GM19043 (cell line): ENCODE results near the gene MAP3K6.

Source experiments
- ATAC-seq: cut with Tn5 transposase; IDR thresholded peaks from one replicate; pipeline ENCODE4 v1.9.1; 2021; ENCODE audit warnings: low read depth; ENCODE audit not compliant: unreplicated experiment

The MAP3K6 gene

GRCh38 chr1:27341525-27342252 lies 25.1 kb downstream of the MAP3K6 start, which contains the start of gene SYTL1:
Gene SYTL1, plus strand, starts transcription at chr1:27342022. Its CDS starts 3,313 bp downstream, at chr1:27345335.
- peak; percentile 52 for ATAC-seq

DNA sequence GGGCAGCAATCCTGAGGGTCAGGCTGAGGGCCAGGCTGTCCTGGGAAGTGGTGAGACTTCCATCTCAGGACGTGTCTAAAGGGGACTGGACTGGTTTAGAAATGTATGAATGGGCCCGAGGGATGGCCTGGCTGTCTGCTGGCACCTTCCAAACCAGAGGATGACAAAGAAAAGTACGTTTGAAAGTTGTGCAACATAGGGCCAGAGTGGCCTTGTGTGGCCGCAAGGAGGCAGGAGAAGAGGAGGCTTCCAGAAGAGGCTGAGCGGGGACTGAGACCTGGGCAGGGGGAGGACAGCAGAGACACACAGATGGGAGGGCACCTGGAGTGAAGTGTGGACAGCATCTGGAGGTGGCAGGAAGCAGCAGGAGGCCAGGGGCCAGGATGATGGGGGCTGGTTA lies 27.5 kb downstream of the MAP3K6 start:
- ATAC-seq = no peak

- ATAC-seq = no peak
Observed at GRCh38 chr1:27338751-27339150, 28.0 kb downstream of the MAP3K6 start.

- ATAC-seq = no peak
Observed at GRCh38 chr1:27336756-27337155, 30.0 kb downstream of the MAP3K6 start.

DNA sequence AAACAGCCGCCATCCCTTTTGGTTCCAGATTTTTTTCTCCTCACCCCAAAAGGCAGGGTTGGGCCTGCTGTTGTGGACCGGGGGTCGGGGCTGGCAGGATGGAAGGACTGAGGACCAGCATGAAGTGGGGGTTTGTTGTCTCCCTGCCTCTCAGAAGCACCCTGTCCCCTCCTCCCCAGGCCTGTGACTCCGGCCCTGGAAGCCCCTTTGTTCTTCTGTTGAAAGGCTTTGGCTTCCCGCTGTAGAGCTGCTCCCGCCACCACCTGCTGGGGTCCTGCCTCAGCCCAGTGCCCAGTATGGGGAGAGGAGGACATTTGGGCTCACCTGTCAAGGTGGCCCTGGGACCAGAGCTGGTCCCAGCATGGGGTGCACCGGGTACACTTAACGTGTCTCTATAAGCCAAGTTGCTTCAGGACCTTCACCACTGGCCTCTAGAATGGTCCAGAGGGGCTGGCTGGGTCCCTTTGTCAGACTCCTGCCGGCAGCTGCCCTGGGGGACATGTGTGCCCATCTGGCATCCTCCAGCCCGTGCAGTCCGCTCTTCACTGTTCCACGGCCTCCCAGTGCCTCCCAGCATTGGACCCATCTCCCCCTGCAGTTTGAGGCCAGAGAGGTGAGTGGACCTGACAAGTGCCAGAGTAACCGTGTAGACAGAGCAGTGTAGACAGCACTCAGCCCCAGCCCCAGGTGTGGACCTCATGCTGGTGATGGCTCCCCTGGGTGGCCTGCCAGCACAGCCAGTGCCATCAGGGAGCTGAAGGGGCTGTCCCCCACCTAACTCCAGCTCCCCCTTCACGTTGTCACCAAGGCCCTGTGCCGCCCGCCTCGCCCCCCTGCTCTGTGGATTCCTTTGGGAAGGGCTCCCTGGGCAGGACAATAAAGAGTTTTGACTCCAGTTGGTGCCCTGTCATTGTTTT lies 31.0 kb downstream of the MAP3K6 start:
- no peak for ATAC-seq

DNA sequence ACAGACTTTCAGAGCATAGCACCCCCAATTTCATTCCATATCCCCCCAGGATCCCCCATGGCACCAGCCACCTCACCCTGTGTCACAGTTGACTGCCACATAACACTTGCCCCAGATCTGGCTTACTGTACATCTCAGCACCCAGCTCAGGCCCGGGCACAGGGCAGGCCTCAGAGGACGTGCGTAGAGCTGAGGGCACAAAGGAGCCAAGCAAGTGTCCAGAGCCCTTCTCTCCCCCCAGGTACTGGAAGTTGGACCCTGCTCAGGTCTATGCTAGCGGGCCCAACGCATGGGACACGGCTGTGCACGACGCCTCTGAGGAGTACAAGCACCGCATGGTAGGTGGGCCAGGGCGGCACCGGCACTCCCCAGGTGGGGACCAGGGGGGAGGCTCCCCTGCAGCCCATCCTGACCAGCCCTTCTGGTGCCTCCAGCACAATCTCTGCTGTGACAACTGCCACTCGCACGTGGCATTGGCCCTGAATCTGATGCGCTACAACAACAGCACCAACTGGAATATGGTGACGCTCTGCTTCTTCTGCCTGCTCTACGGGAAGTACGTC lies 33.0 kb downstream of the MAP3K6 start:
- no peak for ATAC-seq

GRCh38 chr1:27332536-27333281 lies 34.1 kb downstream of the MAP3K6 start:
- no peak for ATAC-seq

DNA sequence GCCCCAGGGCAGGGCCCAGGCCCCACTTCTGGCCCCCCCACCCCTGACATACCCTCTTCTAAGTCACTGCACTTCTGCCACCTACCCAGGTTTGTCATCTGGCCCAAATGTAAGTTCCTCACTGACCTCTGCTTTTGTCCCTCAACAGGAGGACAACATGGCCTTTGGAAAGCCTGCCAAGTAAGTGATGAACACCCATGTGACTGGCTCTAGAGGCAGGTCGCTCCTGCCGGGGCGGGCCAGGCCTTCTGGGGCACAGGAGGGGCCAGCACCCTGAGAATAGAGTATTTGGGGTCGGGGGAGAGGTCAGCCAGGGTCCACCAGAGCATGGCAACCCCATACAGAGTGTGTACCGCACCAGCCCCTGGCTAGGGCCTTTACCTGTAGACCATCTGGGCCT lies 34.8 kb downstream of the MAP3K6 start:
- no peak for ATAC-seq

DNA sequence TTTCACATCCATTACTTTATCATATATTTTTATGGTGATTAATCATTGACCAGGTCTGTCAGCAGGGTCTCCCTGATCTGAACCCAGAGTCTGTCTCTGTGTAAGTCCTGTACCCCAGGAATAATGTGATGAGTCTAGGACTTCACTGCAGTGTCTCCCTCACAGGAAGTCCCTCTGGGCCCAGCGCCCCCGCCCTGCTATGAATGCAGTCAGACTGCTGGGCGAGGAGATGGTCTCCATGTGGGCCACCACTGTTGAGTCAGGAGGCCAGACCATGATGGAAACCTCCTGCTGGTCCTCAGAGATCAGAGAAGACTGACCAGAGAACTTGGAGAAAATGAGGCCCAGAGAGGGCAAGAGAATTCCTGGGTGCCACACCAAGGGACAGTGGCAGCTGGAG lies 35.3 kb downstream of the MAP3K6 start:
- ATAC-seq = no peak

GRCh38 chr1:27330786-27331185 lies 36.0 kb downstream of the MAP3K6 start:
- no peak for ATAC-seq

DNA sequence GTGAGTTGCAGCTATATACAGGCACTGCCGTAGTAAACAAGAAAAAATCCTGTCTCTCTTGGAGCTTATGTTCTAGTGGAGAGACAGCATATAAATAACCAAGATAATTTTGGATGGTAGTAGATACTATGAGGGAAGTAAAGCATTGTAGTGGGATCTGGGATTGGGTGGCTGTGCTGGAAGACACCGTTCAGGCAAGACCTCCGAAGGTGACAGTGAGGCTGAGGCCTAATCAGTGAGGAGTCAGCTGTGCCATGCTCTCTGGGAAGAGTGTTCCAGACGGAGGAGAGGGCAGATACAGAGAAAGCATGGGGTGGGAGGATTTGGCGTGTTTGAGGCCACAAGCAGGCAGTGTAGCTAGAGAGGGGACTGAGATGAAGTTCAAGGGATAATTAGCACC lies 38.8 kb downstream of the MAP3K6 start:
- no peak for ATAC-seq

- no peak for ATAC-seq
Observed at GRCh38 chr1:27325286-27325685, 41.5 kb downstream of the MAP3K6 start.

GRCh38 chr1:27322569-27323240 lies 44.1 kb downstream of the MAP3K6 start:
- peak; percentile 3 for ATAC-seq

DNA sequence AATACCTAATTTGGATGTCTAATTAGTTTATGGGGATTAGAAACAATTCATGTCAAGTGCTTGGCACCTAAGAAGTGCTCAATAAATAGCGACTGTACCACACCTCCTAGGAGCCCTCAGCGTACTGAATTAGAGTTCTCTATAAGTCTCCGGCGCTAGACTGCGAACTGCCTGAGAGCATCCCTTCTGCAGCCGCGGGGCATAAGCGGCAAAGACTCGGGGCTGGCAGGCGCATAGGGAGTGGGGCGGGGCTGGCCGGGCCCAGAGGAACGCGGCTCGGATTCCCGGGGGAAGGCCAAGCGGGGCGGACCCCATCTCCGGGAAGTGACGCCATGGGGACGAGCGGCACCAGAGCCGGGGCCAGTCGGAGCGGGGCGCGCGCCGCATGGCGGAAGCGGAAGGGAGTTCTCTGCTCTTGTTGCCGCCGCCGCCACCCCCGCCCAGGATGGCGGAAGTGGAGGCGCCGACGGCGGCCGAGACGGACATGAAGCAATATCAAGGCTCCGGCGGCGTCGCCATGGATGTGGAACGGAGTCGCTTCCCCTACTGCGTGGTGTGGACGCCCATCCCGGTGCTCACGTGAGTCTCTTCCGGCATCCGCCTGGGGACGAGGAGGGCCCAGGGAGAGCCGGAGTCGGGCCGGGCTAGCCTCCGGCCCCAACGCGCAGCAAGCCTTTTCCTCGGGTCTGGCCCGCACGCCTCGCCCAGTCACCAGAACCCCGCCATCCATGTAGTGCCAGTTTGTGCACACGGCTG lies 44.8 kb downstream of the MAP3K6 start, which contains the start of gene TMEM222:
Gene TMEM222 (plus strand): TSS at position 351 of the 756 bp plus-strand sequence. CDS start 35 bp downstream, at position 386.
- ATAC-seq = peak; percentile 85

DNA sequence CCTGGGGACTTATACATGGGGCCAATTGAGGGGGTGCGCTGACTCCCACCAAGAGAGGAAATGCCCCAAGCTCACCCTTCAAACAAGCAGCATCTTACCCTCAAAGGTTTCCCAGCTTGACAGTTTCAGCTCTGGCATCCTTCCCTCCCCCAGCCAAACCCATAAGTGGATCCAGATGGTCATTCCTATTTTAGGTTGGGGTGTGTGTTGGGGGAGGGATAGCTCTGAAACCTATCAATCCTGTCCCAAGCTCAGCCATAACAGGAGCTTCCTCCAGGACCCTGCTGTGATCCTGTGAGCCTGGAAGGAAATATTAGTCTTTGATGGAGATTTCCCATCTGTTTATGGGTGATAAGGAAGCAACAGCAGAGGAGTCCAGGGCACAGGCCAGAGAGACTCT lies 48.2 kb downstream of the MAP3K6 start:
- no peak for ATAC-seq

DNA sequence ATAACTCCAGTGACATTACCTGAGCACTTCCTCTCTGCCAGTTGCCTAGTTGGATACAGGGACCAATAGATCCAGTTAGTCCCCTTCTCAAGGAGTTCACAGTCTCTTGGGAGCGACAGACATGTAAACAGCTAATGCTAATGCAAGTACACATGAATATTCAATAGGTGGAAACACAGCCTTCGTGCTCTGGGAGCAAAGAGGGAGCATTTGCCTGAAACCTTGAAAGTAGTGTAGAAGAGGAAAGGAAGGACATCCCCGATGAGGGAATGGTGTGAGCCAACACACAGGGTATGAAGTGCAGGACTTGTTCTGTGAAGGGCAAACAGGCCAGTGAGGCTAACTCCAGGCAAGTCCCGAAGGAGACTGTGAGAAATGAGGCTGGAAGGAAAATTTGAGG lies 48.6 kb downstream of the MAP3K6 start:
- no peak for ATAC-seq

DNA sequence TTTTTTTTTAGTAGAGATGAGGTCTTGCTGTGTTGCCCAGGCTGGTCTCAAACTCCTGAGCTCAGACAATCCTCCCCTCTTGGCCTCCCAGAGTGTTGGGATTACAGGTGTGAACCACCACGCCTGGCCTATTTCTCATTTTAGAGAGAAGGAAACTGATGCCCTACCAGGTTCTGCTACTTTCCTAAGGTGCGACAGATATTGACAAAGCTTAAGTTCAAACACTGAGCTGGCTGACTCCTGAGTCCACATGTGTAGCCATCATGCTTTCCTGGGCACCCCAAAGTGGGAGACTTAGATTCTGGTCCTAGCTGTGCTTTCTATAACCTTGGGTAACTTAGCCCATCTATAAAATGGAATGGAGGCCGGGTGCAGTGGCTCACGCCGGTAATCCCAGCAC lies 49.9 kb downstream of the MAP3K6 start:
- no peak for ATAC-seq

- ATAC-seq = no peak
Observed at GRCh38 chr1:27314737-27315136, 52.0 kb downstream of the MAP3K6 start.

DNA sequence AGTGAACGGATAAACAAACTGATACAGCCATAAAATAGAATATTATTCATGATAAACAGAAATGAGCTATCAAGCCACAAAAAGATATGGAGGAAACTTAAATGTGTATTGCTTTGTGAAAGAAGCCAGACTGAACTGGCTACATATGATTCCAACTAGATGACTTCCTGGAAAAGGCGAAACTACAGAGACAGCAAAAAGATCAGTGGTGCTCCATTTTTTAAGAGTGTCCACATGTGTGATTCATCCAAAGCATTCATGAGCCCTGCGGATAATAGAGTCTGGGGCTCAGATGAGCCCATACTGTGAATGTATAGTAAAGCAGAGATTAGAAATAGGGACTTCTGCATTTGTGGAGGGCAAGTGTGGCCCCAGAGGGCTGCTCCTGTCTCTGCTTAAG lies 52.6 kb downstream of the MAP3K6 start:
- ATAC-seq = no peak
